Central memory CD8-positive, alpha-beta T cell (primary cell): Measurements from ENCODE around the gene THBS2.

ENCODE experiments used
- ATAC-seq: fragments of 150-1000 bp; cut with Tn5 transposase; replicated peaks from 2 replicates; pipeline ENCODE4 v1.10.0; 2022; ENCODE audit warnings: mild to moderate bottlenecking, moderate FRiP score, moderate number of reproducible peaks; ENCODE audit not compliant: poor library complexity, severe bottlenecking; ENCODE audit errors: extremely low read depth
- DNase-seq, 2 donors: peaks; one replicate each; pipeline ENCODE4 v3.0.0; 2021; ENCODE audit warnings: low spot score in 2 of 2
- H3K27ac Mint-ChIP-seq: one replicate; pipeline ENCODE4 v1.8.0; 2022; ENCODE audit warnings: low read depth, mild to moderate bottlenecking, moderate library complexity, mixed read lengths
- H3K27me3 Mint-ChIP-seq: one replicate; pipeline ENCODE4 v1.8.0; 2022; ENCODE audit warnings: mixed read lengths
- H3K36me3 Mint-ChIP-seq: one replicate; pipeline ENCODE4 v1.8.0; 2022; ENCODE audit warnings: mild to moderate bottlenecking, moderate library complexity, mixed read lengths; ENCODE audit not compliant: insufficient read depth
- H3K4me1 Mint-ChIP-seq: one replicate; pipeline ENCODE4 v1.8.0; 2022; ENCODE audit warnings: mixed read lengths
- H3K4me3 Mint-ChIP-seq: one replicate; pipeline ENCODE4 v1.8.0; 2022; ENCODE audit warnings: mild to moderate bottlenecking, moderate library complexity, mixed read lengths
- H3K9me3 Mint-ChIP-seq: one replicate; pipeline ENCODE4 v1.8.0; 2022; ENCODE audit warnings: mixed read lengths

THBS2 gene

DNA sequence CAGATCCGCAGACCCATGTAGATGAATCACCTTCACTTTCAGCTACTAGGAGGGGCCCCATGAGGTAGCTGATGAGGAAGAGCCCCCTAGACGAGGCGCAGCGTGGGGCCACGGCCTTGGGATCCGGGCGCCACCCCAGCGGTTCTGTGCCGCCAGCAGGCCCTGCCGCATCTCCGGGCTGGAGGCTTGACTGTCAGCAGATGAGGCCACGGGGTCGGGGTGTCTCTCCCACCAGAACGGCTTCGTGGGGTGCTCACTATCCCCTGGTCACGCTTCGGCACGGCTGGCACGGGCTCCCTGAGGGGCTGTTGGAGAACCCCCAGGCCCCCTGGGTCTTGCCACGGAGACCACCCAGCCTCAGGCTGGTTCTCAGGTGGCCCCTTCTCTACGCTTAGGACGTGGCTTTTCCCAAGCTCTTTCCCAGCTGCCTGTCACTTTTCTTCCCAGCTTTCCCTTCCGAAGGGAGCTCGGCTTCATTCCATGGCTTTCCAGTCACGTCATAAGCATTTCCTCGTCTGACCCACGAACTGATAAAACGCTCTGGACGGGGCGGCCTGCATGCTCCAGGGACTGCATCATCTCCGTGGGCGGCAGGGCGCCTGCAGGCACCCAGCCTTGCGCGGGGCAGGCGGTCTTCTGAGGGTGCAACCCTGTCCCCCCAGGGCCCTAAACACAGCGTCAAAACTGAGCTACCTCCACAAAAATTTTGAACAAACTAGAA is 85.9 kb downstream of the THBS2 start:
- H3K36me3 Mint-ChIP-seq: no peaks in the 10 kb centered on the region
- no peak for ATAC-seq
- H3K27ac Mint-ChIP-seq: no peak overlapping the region
- peaks cover 23% of the 10 kb centered on the region for H3K27me3 Mint-ChIP-seq
- H3K4me1 Mint-ChIP-seq: no peaks in the 10 kb centered on the region
- DNase-seq: no peak
- H3K9me3 Mint-ChIP-seq: no peaks in the 10 kb centered on the region
- no peak overlapping the region for H3K4me3 Mint-ChIP-seq

DNA sequence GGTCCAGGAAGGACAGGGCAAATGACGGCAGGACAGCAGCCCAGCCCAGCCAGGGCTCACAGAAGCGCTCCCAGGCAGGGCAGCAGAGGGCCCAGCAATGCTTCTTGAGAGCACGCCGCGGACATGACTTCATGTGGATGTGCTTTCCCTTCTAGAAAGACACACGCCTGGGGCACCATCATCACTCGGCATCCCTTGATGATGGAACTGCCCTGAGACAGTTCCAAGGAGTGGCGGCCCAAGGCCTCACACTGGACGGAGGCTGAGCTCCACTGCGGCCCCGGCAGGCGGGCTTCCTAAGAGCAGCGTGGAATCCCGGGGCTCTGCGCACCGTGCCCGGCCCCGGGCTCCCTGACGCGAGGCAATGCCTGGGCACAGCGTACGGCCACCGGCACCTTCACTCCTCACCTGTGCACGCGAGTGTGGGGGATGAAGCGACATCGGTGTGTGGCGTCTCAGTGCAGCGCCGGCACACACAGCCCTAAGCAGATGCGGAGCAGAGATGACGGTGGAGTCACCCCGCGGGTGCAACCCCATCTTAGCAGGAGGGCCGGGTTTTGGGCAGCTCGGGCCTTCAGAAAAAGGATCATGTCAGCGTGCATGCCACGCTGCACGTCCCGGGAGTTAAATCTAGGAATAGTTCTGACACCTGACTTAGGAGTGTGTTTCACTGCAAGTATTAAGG is 86.6 kb downstream of the THBS2 start:
- H3K27ac Mint-ChIP-seq: no peak overlapping the region
- H3K4me3 Mint-ChIP-seq: no peak overlapping the region
- no peaks in the 10 kb centered on the region for H3K4me1 Mint-ChIP-seq
- DNase-seq (no peak), ATAC-seq (no peak)
- H3K9me3 Mint-ChIP-seq: no peaks in the 10 kb centered on the region
- H3K36me3 Mint-ChIP-seq: no peaks in the 10 kb centered on the region
- peaks cover 30% of the 10 kb centered on the region for H3K27me3 Mint-ChIP-seq
